HuH-7.5 (cell line): ENCODE results near the gene TEDC1.

Experiments used
- DNase-seq: peaks from one replicate; pipeline ENCODE4 v3.0.0; 2011; ENCODE audit warnings: low spot score

The TEDC1 gene

DNA sequence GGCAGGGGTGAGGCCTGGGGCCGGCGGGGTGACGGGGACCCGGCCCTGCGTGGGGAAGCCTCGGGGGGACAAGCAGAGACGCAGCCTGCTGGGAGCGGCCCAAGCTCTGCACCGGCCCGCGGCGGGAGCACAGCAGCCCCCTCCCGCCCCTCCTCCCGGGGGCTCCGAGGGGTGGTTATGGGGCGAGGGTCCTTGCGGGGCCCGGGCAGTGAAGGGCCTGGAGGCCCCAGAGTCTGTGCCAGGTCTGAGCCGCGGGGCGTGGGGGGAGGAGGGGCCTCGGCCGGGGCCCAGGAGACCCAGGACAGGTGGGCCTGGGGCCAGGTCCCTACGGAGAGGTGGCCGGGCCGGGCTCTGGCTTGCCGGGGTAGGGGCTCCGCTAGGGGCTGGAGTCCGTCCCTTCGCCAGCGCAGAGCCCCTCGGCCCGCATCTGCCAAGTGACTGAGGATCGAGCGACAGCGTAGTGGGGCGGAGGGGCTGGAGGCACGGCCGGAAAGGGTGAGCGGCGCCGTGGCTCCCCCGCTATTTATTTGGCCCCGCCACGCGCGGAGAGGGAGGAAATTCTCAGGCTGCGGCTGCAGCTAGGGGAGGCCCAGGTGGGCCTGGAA is 35.8 kb downstream of the TEDC1 start:
- DNase-seq = peak; percentile 34

DNA sequence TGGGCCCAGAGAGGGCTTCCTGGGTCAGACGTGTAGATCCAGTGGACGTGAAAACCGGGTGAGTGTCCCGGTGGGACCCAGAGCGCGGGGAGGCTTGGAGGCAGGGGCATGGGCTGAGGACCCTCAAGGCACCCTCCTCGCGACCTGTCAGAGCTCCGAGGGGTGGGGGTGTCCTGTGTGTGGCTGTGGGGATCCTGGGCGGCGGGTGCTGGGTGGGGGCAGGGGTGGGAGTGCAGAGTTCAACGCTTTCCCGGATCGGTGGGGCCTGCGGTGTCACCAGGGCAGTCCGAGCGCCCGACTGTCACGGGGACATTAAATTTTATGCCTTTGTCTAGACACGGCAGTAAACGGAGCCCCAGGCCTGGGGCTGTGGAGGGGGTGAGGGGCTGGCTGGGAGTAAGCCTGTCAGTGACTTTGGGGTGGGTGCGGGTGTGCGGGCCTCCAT is 36.4 kb downstream of the TEDC1 start:
- no peak for DNase-seq

DNA sequence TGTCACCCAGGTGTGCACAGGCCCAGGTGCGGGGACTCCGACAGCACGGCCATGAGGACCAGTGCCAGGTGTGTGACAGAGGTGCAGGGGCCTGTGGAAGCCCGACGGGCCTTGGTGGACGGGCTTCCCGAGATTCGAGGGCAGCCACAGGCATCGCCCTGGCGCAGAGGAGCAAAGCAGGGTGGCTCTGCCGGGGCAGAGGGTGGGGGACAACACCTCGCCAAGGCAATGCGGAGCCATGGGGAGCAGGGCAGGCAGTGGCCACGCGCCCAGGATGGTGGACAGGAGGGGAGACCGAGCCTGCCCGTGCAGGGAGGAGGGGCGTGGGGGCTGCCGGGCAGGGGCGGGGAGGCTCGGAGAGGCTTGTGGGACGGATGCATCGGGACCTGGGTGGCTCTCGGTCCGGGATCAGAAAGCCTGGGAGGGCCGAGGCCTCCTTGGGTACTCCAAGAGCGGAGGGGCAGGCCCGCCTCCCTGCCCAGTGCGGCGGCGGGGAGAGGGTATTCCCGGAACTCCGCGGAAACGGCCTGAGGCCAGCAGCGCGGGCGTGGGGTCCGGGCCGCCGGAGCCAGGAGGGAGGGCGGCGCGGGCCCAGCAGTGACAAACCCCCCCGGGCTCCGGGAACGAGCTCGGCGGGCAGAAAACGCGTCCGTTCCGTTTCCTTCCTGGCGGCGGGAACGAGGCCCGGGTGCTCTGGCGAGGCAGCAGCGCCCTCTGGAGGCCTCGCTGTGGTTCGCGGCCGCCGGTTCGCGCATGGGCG is 37.0 kb downstream of the TEDC1 start:
- peak; percentile 98 for DNase-seq

DNA sequence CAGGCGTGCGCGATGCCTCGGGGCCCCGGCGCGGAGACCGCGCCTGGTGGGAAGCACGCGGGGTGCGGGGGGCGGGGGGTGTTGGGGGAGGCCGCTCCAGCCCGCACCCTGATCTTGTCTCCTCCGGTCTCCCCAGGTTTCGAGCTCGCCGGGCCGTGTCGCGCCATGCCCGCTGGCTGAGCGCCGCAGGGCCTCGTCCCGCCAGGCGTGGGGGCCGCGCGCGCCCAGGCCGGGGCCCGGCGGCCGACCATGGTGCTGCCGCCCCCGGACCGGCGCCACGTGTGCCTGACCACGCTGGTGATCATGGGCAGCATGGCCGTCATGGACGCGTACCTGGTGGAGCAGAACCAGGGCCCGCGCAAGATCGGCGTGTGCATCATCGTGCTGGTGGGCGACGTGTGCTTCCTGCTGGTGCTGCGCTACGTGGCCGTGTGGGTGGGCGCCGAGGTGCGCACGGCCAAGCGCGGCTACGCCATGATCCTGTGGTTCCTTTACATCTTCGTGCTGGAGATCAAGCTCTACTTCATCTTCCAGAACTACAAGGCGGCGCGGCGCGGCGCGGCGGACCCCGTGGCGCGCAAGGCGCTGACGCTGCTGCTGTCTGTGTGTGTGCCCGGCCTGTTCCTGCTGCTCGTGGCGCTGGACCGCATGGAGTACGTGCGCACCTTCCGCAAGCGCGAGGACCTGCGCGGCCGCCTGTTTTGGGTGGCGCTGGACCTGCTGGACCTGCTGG is 37.7 kb downstream of the TEDC1 start:
- no peak for DNase-seq

DNA sequence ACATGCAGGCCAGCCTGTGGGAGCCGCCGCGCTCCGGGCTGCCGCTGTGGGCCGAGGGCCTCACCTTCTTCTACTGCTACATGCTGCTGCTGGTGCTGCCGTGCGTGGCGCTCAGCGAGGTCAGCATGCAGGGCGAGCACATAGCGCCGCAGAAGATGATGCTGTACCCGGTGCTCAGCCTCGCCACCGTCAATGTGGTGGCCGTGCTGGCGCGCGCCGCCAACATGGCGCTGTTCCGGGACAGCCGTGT is 38.2 kb downstream of the TEDC1 start:
- DNase-seq = no peak

DNA sequence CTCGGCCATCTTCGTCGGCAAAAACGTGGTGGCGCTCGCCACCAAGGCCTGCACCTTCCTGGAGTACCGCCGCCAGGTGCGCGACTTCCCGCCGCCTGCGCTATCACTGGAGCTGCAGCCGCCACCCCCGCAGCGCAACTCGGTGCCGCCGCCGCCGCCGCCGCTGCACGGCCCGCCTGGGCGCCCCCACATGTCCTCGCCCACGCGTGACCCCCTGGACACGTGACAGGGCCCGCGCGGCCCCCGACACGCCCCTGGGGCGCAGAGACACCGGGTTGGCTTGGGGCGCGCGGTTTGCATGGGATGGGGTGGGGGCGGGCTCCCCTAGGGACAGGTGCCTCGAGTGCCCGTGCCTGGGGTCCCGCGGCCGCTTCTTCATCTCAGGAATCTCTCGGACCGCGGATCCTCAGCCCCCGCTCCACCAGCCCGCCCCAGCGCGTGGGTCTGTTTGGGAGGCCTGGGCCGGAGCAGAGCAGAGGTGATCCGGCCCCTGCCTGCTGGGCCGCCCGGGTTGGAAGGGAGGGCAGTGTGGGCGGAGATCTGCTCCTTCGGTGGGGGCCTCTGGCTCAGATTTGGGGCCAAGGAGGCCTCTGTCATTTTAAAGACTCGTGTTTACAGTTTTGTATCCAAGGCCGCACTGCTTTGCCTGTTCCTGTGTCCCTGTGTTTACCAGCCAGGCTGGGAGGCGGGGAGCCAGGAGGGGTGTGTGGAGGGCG is 38.7 kb downstream of the TEDC1 start:
- DNase-seq = no peak

DNA sequence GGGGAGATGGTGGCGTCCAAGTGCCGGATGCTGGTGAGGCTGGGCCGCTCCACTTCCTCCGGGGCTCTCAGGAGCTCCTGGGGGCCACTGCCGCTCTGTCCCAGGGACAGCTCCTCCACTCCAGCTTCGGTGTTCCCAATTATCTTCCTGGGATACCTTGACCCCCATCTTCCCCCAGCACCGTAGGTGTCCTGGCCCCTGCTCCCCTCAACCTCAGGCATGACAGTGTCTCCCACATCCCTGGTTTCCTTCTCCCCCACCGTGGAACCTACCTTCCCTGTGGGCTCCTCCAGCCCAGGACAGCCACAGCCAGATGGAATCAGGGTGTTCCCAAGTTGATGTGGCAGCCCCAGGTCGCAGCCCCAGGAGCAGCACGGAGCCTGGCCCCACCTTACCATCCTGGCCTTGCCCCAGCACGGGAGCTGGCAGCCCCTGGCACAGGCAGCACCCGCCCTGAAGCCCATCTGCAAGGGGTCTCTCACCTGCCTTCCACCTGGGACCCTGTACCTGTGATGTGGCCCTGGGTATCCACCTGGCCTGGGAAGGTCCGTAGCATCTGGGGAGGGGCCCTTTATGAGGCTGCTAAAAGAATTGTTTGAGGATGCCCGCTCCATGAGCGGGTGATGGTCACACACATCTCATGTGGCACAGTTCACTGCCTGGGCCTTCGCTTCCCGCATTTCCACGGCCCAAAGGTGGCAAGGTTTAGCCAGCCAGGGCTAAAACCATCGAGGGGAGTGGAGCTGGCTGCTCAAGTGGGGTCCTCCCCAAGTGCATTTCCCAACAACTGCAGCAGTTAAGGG is 39.4 kb downstream of the TEDC1 start:
- DNase-seq = peak; percentile 23

DNA sequence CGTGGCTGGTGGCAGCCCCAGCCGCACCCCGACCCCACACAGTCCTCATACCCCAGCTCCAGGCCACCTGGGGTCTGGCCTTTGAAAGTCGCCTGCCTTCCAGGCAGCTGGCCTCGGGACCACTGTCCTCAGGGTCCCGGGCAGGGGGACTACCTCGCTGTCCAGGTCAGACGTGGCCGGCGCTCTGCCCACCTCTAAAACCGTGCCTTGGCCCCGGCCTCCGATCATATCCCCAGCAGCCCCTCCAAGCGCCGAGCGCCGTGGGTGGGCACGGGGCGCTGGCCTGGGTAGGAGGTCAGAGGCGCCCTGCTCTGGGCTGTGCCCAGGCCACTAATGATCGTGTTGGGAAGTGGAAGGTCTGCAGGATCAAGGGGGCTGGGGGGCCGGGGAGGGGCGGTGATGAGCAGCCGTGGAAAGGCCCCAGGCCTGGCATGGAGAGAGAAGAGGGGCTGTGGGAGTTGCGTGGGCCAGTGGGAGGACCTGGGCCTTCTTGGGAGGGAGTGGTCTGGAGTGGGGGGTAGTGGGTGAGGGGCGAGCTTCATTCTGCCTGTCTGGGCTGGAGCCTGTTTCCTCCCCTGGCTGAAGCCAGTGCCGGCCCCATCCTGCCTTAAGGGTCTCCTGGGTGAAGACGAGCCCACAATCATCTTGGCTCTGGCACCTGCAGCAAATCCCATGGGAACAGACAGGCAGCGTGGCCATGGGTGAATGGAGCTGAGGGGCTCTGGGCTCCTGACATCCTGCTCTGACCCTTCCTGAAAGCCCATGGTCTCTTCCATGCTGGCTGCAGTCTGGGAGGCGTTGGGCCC is 40.2 kb downstream of the TEDC1 start:
- DNase-seq = no peak

DNA sequence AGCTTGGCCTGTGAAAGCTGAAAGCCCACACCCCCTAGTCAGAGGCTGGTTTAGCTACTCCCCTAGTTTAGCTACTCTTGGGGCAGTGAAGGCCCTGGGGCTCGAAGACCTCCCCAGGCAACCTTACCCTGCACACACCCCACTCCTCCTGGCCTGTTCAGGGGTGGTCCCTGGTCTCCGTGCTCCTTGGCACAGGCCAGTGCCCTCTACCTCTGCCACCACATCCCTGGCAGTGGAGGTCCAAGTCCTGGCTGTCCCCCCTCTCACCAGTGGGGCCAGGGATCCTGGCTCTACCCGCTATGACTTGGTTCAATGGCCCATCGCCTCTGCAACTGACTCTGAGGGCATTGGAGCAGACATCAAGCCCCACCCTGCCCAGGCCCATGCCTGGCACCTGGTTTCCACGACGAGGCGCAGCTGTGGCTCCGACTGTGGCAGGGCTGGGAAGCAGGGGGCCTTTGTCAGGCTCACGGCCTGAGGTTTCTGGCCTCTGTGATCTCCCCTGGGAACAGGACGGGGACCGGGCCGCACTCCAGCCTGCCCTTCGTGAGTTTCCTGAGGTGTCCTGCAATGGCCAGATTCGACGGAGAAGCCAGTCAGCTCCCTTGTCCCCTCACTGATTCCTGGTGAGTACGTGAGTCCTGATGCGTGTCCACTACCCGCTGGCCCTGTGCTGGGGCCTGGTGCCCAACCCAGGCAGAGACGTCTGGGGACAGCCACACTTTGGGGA is 41.0 kb downstream of the TEDC1 start:
- no peak for DNase-seq

DNA sequence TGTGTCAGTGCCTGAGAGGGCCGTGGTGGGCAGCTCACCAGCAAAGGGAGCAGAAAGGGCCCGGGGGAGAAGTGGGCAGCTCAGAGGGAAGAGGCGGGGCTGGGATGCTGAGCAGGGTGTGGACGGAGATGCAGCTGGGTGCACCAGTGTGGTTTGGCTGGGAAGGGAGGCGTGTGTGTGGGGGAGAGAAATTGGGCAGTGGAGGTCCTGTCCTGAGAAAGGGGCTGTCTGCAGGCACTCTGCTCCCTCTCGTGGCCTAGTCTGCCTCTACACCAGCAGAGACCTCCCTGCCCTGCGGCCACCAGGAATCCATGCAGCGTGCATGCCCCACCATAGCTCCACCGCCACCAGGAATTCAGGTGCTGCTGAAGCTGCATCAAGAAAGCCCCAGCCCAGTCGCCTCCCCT is 41.7 kb downstream of the TEDC1 start:
- DNase-seq = peak; percentile 91

DNA sequence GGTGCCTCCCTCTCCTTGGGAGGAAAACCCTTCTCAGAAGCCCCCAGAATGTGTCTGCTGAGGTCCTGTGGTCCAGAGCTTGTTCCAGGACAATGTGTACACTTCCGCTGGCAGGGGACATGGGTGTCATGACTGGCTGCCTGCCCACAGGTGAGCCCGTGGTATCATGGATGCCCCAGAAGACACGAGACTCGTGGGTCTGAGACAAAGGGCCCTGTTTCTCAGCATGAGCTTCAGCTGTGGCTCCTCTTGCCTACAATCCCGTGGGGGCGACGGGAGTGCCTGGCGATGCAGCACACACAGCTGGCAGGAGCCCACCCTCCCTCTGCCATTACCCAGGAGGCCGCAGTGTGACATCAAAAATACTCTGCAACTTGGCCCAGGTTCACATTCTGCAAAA is 42.3 kb downstream of the TEDC1 start:
- no peak for DNase-seq

DNA sequence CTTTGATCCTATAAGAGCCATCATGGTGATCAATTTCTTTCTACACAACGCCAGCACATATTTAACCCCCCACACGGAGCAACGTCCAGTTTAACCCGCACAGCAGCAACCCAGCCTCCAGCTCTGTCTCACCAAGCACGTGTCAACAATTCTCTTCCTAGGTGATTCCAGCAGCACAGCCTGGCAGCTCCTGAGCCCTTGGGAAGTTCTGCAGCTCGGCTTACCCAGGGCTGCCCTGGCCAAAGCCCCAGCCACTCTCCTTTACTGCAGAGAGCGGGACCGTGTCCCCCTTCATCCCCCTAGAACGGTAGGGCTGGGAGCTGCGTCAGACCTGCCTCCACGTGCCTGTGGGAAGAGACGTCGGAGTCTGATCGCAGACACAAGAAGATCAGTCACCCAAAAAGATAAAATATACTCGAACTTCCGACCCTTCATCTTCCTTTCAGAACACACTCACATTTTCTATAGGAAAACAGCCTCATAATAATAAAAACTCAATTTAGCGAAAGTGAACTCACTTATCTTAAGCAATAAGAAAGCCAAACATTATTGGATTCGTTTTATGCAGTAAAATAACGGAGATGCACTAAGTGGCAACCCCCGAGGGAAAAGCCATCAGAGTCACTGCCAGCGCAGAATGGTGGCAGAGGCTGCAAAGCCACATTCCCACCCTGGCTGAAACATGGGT is 42.9 kb downstream of the TEDC1 start:
- DNase-seq = no peak

DNA sequence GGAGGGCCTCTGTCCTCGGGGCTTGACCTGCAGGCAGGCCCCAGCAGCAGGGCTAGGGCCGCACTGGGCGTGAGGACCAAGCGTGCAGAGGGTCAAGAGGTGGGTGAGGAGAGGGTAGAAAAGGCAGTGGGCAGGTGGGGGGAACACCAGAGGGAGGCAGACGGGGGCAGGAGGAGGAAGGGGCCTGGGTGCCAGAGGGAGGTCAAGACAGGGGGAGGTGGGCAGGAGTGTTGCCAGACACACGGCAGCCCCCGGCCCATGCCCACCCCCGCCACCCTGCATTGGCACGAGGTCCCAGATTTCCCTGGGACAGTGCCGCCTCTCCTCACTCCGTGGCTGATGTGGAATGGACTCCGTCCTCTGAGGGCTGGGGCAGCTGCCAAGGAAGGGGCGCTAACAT is 43.5 kb downstream of the TEDC1 start:
- no peak for DNase-seq

DNA sequence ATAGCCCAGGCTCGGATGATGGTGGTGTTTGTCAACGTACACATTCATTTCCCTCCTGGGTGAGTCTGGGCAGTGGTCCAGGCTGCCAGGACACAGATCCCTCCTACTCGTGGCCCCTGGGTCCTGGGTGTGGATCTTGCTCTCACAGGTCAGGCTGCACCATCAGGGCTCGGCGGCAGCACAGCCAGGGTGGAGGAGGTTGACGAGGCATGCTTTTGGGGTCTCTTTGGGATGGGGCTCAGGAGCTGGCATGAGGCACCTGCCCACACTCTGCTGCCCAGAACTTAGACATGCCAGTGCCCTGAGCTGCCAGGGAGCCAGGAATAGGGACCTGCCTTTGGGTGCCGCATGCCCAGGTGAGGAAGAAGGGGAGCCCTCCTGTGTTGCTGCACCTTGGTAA is 45.0 kb downstream of the TEDC1 start:
- no peak for DNase-seq

DNA sequence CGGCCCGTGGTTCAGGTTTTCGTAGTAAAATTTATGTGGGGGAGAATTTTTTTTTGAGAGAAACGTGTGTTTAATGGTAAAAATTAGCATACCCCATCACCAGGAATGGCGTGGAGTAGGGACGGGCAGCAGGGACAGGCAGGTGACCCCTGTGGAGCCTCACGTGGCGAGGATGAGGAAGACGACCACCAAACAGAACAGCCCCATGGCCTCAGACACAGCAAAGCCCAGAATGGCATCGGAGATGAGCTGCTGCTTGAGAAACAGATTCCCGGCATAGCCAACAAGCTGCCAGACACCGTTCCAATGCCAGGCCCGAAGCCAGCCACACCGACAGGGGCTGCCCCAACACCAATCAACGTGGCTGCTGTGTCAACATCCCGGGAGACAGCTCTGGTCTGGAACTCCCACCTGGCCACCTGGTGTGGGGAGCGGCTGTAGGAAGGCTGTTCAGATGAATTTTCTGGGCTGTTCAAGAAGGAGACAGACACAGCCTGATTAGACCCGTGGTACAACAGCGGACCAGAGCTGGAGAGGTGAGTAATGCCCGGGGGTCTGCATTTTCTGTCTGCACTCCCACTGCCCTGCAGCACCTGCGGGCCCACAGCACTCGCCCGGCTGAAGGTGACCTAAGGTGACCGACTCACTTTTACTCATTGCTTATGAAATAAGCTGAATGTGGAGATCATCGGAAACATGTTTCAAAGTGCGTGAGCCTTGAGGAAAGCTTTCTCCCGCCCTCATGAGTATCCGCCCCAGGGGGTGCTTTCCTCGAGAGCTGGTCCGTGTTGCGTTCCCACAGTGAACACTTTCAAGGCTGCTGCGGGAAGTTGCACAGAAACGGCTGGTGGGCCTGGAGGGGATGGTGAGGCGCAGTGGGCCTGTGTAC is 45.9 kb downstream of the TEDC1 start:
- no peak for DNase-seq

DNA sequence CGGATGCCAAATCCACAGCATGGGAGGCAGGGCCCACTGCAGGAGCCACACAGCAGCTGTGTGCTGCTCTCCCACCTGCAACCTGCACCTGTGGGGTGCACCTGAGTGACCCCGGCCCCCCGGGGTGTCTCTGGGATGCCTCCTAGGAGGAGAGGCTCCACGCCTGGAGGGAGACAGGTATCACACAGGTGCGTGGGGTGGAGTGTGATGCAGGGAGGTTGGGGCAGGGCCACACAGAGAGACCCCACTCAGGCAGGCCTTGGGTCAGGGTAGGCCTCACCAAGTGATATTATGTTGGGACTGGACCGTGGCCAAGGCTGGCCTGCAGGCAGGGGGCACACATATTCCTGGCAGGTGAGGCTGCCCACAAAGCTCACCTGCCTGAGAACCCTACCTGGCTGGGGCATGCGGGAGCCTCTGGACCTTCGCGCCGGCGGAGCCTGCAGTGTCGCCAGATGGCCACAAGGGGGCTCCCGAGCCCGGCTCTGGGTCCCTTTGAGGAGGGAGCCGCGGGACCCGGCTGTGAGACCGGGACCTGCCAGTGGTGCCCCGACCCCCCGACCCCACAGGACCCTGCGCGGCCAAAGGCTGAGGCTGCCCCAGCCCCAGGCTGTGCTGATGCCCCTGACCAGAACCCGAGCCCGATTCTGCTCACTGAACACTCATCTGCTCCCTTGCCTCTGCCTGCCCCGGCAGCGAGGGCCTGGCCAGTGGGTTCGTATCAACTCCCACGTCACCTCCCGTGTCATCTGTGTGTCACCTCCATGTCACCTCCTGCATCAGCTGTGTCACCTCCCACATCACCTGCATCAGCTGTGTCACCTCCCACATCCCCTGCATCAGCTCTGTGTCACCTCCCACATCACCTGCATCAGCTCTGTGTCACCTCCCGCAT is 46.8 kb downstream of the TEDC1 start:
- peak; percentile 84 for DNase-seq

DNA sequence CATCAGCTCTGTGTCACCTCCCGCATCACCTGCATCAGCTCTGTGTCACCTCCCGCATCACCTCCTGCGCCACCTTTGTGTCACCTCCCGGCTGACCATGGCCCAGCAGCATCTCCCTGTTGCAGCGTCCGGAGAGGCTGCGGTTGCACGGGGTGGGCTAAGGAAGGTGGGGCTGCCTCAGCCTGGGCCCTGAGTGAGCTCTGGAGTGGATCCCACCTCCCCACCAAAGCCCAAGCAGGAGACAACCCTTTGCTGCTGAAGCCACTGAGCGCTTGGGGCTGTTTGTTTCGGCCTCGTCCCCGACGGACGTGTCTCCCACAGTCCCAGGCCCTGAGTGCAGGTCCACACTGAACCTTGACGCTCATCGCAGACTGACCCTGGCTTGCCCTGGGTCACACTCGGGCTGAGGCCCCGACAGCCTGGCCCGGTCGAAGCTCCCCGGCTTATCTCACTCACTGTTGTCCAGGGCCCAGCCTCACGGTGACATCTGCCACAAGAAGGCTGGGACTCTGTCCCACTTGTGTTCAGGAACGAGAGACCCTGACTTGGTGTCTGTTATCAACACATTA is 47.5 kb downstream of the TEDC1 start:
- no peak for DNase-seq
